Measurements from ENCODE around the gene MLF2.
A peak's percentile ranks its signal among the peaks of the same experiment; 100 is the strongest.

The MLF2 gene, protein sequence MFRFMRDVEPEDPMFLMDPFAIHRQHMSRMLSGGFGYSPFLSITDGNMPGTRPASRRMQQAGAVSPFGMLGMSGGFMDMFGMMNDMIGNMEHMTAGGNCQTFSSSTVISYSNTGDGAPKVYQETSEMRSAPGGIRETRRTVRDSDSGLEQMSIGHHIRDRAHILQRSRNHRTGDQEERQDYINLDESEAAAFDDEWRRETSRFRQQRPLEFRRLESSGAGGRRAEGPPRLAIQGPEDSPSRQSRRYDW

DNA sequence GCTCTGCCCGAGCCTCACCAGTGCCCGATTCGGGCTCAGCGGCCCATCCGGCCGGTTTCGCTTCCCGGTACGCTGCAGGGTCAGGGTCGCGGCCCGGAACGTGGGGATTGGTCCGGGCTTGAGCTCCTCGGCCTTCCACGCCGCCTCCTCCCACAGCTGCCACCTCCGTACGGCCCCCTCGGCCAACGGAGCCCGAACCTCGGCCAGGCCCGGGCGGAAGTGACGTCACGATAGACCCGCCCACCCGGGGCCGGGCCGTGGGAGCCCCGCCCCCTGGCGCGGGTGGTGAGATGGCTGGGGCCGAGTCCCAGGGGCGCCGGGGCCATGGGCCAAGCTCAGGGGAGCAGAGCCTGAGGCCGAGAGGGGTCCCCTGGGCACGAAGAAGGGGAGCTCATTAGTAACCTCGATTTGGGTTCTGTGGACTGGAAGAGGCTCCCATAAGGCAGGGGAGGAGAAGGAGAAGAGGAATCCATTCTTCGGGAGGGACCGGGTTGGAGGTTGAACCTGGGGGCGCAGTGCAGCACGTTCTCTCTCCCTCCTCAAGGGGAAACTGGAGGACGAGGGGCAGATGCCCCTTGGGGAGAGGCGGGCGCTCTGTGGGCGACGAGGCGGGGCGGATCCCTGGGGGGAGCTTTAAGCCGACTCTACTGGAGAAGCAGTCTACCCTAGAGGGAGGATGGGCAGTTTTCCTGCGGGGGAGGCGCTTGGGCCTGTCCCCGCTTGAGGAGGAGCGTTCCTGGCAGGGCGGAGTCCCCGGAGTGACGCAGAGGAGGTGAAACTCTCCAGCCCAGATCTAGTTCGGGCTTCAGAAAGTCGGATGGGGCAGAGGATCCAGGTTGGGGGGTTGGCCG lies at the start of gene MLF2:
Gene MLF2 (minus strand): TSS at position 221 of the 851 bp plus-strand sequence. CDS start 807 bp downstream, outside the sequence.
- peak; percentile 98 for DNase-seq (ENCODE audit: low spot score)

DNA sequence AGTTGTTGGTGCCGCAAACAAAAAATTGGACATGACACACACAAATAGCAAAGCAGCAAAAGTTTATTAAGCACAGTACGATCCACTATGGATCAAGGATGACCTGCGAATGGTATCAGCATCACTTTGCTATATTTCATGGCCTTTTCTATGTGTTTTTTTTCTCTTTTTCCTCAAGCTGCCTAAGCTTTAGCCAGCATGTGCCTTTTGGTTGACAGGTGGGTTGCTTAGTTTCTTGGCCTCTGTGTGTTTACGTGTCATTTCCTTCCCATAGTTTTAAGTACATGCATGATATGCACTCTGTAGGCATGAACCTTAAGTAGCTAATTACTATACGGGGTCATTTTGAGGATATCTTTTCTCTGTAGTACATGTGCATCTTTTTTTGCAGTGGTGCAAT lies 46.2 kb upstream of the MLF2 start:
- DNase-seq (ENCODE audit: low spot score) = no peak

DNA sequence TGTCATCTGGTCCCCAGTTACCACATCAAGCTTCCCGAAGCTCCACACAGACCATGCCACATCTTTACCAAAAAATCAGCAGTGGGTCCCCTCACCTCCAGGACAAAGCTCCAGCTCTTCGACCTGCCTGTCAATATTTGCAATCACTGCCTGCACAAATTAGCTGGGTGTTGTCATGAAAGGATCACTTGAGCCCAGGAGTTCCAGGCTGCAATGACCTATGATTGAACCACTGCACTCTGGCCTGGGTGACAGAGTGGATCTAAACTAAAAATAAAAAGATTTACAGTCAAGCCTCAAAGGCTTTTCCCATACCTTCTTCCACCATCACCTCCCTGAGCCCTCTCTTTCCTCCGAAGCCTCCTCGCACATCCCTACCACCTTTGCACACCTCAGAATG lies 43.6 kb upstream of the MLF2 start:
- DNase-seq (ENCODE audit: low spot score) = no peak

DNA sequence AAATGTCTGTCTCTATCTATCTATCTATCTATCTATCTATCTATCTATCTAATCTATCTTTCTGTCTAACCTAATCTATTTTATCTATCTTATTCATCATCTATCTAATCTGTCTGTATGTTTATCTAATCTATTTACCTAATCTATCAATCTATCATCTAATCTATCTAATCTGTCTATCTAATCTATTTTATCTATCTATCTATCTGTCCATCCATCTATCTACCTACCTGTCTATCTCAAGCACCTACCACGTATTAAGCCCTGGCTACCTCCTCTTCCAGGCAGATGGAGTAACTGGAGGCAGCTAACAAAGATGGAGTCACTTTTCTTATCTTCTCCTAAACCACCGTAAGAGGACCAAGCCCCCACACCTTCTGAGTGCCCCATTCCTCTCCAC lies 42.1 kb upstream of the MLF2 start:
- no peak for DNase-seq (ENCODE audit: low spot score)

DNA sequence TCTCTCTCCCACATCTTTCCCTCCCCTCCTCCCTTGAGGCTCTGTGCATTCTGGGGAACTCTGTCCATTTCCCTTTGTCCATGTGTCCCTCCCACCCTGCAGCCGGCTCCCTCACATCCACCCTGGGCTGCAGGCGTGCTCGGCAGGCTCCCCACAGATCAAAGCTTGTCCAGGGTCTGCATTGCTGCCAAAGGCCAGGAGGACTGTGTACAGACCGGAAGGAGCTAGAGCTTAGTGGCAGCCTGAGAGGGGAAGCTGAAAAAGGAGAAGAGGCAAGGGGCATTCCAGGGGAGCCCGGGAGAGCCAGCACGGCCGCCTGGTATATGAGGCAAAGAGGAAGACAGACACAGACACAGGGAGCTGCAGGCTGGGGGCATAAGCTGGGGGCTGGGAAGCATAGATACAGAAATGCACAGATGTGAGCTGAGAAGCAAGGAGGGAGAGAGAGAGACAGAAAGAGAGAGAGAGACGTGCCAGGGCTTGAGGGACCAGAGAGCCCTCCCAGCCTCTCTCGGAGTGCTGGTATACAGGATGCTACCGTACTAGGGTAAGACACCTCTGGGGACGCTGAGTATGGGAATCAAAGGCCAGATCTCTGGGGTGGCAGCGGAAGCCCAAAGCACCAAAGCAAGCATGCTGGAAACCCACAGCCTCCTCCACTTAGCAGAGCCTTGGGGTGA lies 39.7 kb upstream of the MLF2 start:
- no peak for DNase-seq (ENCODE audit: low spot score)

DNA sequence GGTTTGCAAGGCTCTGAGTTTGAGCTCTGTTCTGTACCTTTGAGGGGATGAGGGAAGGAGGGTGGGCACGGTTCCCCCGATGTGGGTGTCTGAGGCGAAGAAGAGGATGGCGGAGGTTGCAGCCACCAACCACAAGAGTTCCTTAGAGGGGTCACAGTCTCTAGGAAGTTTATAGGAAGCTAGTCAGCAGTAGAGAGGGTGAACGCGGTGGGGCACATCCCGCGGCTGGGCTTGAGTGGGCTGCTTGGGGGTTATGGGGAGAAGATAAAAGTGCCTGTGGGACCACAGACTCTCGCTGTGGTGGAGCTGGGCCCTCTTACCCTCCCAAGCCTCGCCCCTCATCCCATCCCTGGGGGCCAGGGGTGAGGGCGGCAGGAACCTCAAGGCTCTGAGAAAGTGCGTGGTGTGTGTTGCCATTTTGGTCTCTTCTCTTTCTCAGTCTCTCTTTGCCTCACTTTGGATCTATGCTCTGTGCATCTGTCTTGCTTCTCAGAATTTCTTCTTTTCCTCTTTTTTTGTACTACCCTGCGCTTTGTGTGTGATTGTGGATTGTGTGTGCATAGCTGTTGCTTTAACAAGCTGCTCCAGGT lies 39.1 kb upstream of the MLF2 start:
- DNase-seq (ENCODE audit: low spot score) = no peak

DNA sequence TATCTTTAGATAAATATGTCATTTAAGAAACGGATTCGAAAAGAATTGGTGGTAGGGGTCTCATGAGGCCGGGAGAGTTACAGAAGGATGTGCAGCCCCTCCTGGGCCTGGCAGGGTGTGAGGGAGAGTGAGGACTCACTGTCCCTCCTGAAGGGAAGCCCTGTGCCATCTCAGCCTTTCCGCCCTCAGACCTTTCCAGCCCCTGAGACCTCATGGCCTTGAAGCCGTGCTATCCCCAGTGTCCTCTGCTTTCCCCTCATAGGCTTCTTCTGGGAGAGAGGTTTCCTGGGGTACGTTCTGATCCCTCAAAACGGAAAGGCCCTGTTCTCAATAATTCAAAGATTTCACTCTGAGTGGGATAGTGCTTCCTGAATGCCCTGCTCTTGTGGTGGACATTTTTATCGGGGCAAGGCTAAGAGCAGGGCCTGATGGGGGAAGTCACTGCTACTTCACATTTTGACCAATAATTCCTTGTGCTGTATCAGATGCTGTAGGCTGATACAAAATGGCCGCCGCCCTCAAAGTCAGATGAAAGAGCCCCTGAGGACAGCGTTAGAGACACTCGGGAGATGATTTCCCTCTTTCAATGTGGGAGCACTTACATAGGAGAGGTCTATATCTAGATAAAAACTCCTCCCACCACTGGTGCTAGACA lies 37.7 kb upstream of the MLF2 start:
- DNase-seq (ENCODE audit: low spot score) = no peak

DNA sequence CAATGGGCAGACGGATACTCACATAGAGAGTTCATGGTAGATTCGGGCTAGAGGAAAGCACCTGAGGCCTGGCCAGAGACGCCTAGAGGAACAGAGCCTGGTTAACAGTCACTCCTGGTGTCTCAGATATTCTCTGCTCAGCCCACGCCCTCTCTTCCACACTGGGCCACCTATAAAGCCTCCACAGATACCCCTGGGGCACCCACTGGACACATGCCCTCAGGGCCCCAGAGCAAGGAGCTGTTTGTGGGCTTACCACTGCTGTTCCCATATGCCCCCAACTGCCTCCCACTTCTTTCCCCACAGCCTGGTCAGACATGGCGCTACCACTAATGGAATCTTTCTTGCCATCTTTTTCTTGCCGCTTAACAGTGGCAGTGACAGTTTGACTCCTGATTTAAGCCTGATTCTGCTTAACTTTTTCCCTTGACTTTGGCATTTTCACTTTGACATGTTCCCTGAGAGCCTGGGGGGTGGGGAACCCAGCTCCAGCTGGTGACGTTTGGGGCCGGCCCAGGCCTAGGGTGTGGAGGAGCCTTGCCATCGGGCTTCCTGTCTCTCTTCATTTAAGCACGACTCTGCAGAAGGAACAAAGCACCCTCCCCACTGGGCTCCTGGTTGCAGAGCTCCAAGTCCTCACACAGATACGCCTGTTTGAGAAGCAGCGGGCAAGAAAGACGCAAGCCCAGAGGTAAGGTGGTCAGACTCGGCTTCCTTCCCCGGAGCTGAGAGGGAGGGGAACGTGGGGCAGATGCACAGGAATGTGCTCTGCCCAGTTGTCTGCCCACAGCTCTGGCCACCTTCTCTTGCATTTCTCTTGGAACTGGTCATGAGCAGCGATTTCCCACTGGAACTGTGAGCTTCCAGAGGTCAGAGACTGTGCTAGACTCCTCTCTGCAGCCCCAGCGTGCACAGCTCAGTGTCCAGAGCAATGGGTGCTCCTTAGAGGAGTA lies 36.3 kb upstream of the MLF2 start, which contains the start of gene CD4:
Gene CD4 (plus strand): TSS at position 557 of the 953 bp plus-strand sequence. CDS start 10,611 bp downstream, outside the sequence.
- DNase-seq (ENCODE audit: low spot score) = no peak

DNA sequence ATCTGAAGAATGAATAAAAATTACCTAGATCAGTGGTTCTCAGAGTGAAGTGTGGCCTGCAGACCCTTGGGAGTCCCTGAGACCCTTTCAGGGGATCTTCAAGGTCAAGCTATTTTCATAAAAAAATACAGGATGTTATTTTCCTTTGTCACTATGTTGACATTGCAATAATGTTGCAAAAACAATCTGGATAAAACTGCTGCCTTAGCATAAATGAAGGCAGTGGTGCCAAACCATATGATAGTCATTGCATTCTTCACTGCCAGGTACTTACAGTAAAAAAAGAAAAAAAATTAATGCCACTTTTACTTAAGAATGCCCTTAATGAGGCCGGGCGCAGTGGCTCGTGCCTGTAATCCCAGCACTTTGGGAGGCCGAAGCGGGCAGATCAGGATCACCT lies 34.4 kb upstream of the MLF2 start:
- DNase-seq (ENCODE audit: low spot score) = no peak

DNA sequence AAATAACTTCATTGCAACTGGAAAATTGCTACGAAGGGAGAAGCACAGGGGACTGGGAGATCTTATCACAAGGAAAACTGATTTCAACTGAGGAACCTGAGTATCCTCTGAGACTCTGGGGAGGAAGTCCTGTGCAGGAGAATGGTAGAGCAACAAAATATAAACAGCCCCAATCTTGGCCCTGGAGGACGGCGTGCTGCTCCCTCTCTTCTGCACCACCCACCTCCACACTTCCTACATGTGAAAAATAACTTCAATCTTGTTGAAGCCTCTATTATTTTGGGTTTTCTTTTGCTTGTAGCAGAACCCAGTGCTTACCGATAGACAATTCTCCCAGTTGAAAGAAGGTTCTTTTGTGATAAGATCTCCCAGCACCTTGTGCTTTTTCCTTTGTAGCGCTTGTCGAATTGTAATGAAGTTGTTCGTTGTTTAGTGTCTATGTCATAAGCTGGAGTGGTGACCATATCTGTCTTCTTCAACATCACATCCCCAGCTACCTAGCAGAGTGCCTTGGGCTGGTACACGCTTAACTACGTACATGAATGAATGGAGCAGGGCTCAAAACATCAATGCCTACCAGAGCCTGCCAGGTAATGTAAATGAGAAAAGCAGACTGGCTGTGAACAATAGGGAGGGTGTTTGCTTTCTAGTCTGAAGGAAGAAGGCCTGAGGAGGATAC lies 33.6 kb upstream of the MLF2 start:
- DNase-seq (ENCODE audit: low spot score) = no peak

DNA sequence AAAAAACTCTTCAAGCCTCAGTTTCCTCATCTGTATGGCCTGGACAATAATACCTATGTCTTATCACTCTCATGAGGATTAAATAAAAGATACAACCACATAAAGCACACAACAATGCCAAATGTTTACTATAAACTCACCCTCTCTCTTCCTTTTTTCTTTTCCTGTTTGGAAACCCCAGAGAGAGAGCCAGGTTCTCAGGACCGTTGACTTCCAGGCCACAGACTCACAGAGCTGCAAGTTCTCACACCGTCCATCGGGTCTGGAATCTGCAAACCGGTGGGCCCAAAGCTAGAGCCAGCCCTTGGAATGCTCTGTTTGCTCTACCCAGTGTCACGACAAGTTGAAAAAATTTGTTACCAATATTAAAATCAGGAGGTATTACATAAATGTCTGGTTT lies 31.8 kb upstream of the MLF2 start:
- DNase-seq (ENCODE audit: low spot score) = no peak

DNA sequence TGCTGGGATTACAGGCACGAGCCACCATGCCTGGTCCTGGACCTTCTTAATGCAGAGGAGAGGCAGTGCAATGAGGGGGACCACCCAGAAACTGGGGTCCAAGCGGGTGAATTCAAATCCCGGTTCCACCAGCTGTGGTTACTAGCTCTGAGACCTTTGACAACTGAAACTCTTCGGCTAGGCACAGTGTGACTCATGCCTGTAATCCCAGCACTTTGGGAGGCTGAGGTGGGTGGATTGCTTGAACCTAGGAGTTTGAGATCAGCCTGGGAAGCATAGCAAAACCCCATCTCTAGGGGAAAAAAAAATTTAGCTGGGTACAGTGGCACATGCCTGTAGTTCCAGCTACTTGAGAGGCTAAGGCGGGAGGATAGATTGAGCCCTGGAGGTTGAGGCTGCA lies 31.4 kb upstream of the MLF2 start:
- DNase-seq (ENCODE audit: low spot score) = no peak

DNA sequence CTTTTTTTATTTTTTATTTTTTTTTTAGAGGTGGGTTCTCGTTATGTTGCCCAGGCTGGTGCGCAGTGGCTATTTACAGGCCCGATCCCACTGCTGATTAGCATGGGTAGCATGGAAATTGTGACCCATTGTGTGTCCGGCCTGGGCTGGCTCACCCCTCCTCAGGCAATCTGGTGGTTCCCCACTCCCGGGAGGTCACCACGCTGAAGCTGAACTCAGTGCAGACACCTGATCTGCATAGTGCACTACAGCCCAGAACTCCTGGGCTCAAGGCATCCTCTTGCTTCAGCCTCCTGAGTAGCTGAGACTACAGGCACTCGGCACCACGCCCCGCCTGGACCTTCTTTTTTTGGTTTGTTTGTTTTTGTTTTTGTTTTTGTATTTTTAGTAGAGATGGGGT lies 30.9 kb upstream of the MLF2 start:
- no peak for DNase-seq (ENCODE audit: low spot score)

DNA sequence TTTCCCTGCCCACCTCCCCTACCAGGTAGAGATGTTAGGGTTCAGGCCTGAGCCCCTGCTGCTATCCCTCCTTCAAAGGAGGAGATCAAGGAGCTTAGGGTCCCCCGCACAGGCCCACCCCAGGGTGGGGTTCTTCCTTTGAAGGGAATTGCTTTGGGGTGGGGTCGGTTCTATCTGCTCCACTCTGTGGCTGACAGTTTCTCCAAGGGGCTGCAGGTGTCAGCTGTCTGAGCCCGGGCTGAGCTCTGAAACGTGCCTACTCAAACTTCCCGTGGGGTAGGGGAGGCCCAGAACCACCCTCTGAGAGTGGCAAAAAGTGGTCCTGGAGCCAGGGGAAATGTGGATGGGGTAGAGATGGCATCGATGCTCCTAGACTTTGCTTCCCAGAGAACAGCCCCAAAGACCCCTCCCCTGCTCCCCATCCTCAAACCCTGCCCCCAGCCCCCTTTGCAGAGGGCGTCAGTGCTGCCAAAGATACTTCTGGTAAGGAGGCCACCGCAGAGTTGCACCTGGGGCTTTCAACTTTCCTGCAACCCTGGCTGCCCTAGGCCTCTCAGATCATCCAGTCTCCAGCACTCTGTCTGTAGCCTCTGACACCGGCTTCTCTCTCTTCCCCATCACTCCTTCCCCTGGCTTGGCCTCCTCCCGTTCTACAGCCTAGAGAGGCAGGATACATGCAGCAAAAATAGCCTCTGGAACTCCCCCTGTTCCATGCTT lies 30.1 kb upstream of the MLF2 start:
- no peak for DNase-seq (ENCODE audit: low spot score)

DNA sequence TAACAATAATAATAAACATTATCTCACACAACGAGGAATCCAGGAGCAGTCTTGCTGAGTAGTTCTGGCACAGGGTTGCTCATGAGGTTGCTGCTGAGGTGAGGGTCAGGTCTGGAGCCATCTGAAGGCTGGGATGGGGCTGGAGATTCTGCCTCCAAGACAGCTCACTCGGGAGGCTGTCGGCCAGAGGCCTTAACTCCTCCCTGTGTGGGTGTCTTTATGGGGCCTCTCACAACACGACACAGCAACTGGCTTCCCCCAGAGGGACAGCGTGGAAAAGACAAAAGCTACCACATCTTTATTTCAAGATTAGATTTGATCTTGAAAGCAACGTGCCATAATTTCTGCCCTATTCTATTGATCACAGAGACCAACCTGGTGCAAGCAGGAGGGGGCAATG lies 29.2 kb upstream of the MLF2 start:
- no peak for DNase-seq (ENCODE audit: low spot score)

DNA sequence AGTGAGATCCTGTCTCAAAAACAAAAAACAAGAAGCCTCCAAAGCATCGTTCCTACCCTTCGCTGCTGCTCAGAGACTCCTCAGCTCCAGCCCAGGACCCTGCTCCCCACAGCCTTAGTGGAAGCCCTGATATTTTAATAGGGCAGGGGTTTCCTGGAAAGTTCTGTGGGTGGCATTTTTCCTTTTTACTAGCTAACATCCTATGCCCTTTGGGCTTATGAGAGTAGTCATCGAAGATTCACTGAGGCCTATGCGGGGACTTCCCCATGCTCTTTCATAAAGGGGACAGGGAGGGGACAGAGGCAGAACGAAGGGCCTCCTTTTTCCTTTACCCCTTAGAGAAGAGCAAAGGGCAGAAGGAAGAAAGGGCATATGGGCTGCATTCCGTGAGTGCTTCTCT lies 27.6 kb upstream of the MLF2 start:
- no peak for DNase-seq (ENCODE audit: low spot score)

DNA sequence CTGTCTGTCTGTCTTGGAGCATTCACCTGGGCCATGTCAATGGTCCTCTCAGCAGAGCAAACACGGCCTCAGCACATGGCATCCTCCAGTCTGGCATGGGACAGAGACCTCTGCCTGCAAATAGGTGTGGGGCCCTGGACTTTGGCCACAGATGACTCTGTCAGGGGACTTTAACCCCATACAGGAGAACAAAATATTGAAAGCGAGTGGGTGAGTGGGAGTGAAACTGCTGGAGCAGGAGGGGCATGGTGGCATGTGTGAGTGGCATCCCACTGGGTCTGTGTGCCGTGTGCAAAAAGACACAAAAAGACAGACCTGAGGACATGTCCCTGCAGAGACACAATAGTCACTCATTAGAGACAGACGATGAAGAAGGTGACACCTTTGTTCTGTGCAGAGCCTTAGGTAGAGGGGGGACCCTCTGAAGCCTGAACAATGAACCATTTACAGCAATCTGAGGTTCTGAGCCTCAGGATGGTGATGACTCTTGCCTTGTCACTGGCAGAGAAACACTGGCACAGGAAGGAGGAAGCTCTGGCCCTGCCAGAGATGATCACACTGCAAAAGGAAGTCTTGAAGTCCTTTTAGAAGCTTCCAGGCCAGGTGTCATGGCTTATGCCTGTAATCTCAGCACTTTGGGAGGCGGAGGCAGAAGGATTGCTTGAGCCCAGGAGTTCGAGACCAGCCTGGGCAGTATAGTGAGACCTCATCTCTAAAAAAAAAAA lies 26.9 kb upstream of the MLF2 start:
- no peak for DNase-seq (ENCODE audit: low spot score)

DNA sequence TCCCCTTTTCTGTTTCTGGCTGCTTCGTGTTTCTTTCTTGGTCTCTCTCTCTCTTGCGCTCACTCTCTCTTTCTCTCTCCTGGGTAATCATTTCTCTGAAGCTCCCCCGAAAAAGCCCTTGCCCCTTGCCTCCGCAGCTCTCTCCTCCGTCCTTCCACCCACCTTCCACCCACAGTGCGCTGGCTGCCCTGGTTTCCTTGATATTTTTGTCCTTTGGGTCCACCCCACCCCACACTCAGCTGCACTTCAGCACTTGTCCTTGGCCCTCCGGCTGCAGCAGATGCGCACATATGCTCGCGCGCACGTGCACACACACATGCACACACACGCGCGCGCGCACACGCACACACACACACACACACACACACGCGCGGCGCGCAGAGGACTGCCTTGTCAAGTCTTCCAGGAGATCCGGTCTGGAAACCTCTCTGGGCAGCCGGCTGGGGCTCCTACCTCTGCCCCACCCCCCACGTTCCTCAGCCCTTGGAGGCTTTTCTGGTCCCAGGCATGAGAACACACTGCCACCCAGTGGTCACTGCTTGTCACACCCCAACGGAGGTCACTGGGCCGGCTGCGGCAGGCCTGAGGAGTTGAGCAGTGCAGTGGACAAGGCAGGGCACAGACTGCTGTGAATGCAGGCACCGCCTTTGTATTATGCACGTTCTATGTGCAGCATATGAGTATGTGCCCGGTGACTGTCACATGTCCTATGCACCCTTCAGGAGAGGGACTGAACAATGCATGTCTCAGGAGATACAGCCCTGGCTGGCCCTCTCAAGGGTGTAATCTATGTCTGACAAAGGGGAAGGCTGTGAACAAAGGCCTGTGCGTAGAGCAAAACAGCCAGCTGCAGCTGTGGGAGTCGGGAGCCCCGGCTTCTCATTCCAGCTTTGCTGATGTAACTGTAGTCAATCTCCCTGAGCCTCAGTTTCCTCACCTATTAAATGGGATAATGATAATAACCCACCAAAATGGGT lies 25.9 kb upstream of the MLF2 start:
- peak; percentile 92 for DNase-seq (ENCODE audit: low spot score)

All from D341Med (cell line).